AG04450 (cell line): ENCODE measurements around the gene CYP2W1. TPM values are rescaled to one million over a fixed set of nuclear protein-coding genes. Genes with fewer than 3 reads are reported as not detected.

ENCODE experiments used
- CTCF ChIA-PET: fragments of 300-600, 350-600 bp; formaldehyde crosslinking; extraction: SDS; loops from one replicate; lab custom pipeline; 2022; ENCODE audit warnings: antibody characterized with exemption, inconsistent platforms; lab: Charles Lee
- POLR2A ChIA-PET: fragments of 350-600 bp; formaldehyde crosslinking; extraction: SDS; loops from one replicate; lab custom pipeline; 2021; ENCODE audit warnings: antibody characterized with exemption, inconsistent platforms; lab: Yijun Ruan, JAX
- DNase-seq: peaks from one replicate; pipeline ENCODE4 v3.0.0-alpha.2; 2011; ENCODE audit warnings: low read depth, low spot score
- H3K27ac ChIP-seq: one replicate; pipeline ENCODE4 v1.5.1; 2012; ENCODE audit warnings: low read depth, low read length, control low read depth
- H3K27me3 ChIP-seq: one replicate; pipeline ENCODE4 v1.6.0; 2012; ENCODE audit warnings: low read length; ENCODE audit not compliant: control insufficient read depth, insufficient read depth
- H3K4me3 ChIP-seq: 2 replicates; pipeline ENCODE4 v1.5.1; 2011; ENCODE audit warnings: mild to moderate bottlenecking, low read depth, low read length, control low read depth
- H3K9me3 ChIP-seq: 2 replicates; pipeline ENCODE4 v1.5.1; 2012; ENCODE audit warnings: low read length; ENCODE audit not compliant: control insufficient read depth, insufficient read depth
- polyA plus RNA-seq: library from polyadenylated mRNA; depleted of rRNA; stranded (reverse); fragments of >200 nt; gene quantifications from 2 replicates; pipeline ENCODE4 v1.2.3, GENCODE V29; 2011
- TF ChIP-seq, protein P1 (sequence below): IDR thresholded peaks from 2 replicates; pipeline ENCODE4 v1.5.1; 2011; ENCODE audit warnings: low read depth, low read length, control low read depth, inconsistent platforms

The CYP2W1 gene
- polyA plus RNA-seq, 1 experiment = not detected

DNA sequence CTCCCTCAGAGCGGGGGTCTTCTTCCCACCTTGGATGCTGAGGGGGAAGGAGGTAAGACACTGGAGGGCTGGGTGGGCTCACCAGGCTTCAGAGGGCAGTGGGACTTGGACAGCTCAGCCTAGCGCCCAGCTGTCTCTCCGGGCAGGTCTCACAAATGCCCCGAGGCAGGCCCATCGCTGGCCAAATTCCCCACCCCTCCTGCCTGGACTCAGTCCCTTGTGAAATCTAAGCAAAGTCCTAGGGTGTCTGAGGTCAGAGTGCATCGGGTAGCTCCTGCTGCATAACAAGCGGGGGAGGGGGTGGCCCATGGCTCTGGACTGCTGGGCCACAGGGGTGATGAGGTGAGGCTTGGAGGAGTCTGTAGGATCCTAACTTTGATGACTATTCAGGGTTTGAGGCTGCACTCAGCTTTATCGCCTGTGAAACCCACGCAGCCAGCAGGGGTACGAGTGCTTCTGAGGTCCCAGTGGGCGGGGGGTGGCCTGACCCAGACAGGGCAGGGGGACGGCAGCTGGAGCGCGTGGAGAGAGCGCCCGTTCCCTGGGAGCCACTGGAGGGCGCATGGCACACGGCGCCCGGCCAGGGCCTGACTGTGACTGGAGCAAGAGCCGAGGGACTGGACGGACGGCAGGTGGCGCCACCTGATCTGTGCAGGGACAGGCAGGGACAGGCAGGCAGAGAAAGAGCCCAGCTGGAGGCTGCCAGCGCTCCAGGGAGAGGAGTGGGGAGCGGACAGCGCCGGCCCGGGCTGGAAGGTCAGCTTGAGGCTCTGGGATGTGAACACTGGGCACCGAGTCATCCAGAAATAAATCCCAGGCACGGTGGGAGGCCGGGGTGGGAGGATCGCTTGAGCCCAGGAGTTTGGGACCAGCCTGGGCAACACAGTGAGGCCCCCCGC lies 10.0 kb downstream of the CYP2W1 start:
- no peak overlapping the region for H3K4me3 ChIP-seq
- H3K27me3 ChIP-seq = peaks cover 4% of the 10 kb centered on the region
- ChIA-PET POLR2A (interaction anchor here (1.4 kb wide), 1 partner anchor 73 kb away, joined by 10 read pairs; no protein-coding TSS in a partner anchor), CTCF (interaction anchor here (0.6 to 6.1 kb wide), 35 partner anchors 11 to 207 kb away, joined by 3 to 182 read pairs (median 6); partner anchors contain the start of genes COX19, CYP2W1, GPER1 and GPR146)
- TF ChIP-seq, protein P1, sequence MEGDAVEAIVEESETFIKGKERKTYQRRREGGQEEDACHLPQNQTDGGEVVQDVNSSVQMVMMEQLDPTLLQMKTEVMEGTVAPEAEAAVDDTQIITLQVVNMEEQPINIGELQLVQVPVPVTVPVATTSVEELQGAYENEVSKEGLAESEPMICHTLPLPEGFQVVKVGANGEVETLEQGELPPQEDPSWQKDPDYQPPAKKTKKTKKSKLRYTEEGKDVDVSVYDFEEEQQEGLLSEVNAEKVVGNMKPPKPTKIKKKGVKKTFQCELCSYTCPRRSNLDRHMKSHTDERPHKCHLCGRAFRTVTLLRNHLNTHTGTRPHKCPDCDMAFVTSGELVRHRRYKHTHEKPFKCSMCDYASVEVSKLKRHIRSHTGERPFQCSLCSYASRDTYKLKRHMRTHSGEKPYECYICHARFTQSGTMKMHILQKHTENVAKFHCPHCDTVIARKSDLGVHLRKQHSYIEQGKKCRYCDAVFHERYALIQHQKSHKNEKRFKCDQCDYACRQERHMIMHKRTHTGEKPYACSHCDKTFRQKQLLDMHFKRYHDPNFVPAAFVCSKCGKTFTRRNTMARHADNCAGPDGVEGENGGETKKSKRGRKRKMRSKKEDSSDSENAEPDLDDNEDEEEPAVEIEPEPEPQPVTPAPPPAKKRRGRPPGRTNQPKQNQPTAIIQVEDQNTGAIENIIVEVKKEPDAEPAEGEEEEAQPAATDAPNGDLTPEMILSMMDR = peak; percentile 99
- no peak overlapping the region for H3K27ac ChIP-seq
- H3K9me3 ChIP-seq = no peaks in the 10 kb centered on the region; the same call in 1 of the 2 replicates
- peak; percentile 91 for DNase-seq

GRCh38 chr7:994592-995308 lies 11.8 kb downstream of the CYP2W1 start:
- POLR2A ChIA-PET = no interaction called here
- no peak overlapping the region for H3K4me3 ChIP-seq
- peaks cover 4% of the 10 kb centered on the region for H3K27me3 ChIP-seq
- TF ChIP-seq, protein P1 = no peak
- H3K27ac ChIP-seq = no peak overlapping the region
- H3K9me3 ChIP-seq = no peaks in the 10 kb centered on the region; the same call in 1 of the 2 replicates
- no peak for DNase-seq
- CTCF ChIA-PET = interaction anchor here (1.1 to 6.1 kb wide), 4 partner anchors 66 to 189 kb away, joined by 5 to 182 read pairs (median 22); no protein-coding TSS in a partner anchor

DNA sequence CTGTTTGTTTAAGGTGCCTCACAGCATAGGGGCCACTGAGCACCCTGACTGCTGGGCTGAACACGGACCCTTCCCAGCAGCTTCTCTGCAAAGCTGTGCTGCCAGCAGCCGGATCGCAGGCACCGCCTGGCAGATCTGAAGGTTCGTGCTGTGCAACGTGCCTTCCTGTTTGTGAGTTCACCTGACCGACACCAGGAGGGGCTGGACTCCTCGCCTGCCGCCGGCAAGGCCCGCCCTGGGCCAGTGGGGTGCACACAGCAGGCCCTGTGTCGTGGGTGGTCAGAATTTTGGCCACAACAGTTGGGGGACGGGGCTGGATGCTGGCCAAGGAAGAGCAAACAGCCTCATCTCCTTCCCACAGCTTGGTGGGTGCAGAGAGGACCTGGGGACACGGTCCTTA lies 12.6 kb downstream of the CYP2W1 start:
- Histone ChIP-seq H3K27me3 (peaks cover 4% of the 10 kb centered on the region), H3K27ac (no peak overlapping the region), H3K9me3 (no peaks in the 10 kb centered on the region; the same call in 1 of the 2 replicates), H3K4me3 (no peak overlapping the region)
- DNase-seq = no peak
- POLR2A ChIA-PET = no interaction called here
- CTCF ChIA-PET = interaction anchor here (1.1 to 6.1 kb wide), 2 partner anchors 71 to 128 kb away, joined by 5 to 182 read pairs; no protein-coding TSS in a partner anchor
- TF ChIP-seq, protein P1 = no peak

- H3K27ac ChIP-seq = no peak overlapping the region
- H3K9me3 ChIP-seq = no peaks in the 10 kb centered on the region; the same call in 1 of the 2 replicates
- TF ChIP-seq, protein P1 = no peak
- ChIA-PET POLR2A (no interaction called here), CTCF (interaction anchor here (6.1 kb wide), 1 partner anchor 70 kb away, joined by 182 read pairs; no protein-coding TSS in a partner anchor)
- DNase-seq = no peak
- peaks cover 4% of the 10 kb centered on the region for H3K27me3 ChIP-seq
- no peak overlapping the region for H3K4me3 ChIP-seq
Measured at GRCh38 chr7:996079-996872, 13.3 kb downstream of the CYP2W1 start.
